Kidney glomerular epithelial cell (primary cell): Measurements from ENCODE around the gene MACROD2.

Experiments
- DNase-seq: peaks from one replicate; lab custom pipeline; 2025; lab: John Stamatoyannopoulos, UW

The MACROD2 gene

DNA sequence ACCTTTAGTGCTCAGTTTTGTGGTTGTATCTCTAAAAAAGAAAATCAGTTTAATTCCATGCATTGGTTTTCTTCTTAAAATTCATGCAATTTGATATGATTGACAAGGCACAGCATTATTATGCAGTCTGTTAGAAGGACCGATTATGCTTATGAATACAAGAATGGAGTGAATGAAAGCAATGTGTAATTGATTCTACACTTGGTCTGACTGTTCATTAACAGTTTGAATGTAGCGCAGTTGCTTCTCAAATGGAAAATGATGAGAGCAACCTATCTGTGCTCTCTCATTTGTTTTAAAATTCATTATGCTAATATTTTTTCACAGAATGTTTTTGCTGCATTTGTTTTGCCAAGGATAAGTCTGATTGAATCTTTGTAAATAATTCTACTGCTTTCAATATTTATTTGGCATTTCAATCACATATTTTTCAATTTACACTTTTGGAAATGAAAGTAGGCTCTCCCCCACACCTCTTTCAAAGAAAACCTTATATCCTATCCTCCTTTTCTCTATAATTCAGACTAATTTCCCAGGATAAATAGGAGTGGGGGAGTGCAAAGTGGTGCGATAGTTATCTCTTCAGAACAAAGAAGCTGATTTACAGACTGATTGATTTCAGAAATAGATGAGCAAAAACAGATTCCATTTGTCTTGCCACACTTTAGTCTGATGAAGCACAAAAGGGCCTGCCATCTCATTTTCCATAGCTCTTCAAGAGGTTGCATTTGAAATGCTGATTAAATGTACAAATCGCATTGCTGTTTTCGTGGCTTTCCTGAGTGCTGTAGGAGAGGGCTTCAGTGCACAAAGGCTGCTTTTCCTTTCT, 1227.4 kb downstream of the MACROD2 start:
- no peak for DNase-seq

DNA sequence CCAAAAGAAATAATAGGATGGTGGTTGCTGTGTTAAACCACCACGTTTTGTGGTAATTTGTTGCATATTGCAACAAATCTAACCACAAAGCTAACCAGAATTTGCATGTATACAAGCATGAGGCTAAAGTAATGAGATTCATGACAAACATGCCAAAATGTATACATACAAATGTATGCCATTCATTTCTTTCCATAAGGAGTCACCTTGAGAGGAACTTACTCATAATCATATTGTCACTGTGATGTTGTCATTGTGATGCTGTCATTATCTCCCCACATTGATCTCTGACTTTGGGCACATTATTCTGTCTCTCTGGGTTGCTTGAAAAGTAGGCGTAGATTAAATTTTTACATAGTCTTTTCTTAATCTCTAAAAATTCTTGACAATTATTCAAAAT, 1228.9 kb downstream of the MACROD2 start:
- DNase-seq, result no peak

DNA sequence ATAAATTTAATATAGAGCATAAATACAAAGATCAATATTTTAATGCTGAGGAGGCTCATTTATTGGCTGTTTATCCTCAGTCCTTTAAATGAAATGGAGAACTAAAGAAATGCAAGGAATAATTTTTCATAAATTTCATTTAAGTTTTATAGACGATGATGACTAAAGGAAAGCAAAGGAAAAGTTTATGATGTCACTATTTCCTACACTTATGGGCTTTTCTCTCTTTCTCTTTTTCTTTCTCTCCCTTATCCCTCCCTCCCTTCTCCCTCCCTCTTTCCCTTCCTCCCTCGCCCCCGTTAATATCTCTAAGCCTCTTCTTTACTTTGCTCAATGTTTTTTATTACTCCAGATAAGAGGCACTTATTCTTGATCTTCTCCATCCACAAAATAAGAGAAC, 1231.8 kb downstream of the MACROD2 start:
- no peak for DNase-seq

DNA sequence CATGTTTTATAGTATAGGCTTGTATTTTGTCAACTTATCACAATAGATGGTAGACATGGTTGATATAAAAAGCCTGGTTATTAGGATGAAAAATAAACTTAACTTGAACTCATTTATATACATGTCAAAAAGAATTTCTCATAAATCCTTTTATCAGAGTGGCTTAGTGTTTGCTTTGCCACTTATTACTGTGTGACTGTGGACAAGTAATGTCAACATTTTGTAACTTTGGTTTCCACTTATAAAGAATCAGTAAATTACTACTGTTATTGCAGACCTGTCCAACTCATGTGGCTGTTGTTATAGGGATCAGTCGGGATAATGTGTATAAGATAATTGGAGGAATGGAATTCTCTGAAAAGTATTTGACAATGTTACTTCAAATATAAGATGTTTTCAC, 1236.9 kb downstream of the MACROD2 start:
- no peak for DNase-seq

DNA sequence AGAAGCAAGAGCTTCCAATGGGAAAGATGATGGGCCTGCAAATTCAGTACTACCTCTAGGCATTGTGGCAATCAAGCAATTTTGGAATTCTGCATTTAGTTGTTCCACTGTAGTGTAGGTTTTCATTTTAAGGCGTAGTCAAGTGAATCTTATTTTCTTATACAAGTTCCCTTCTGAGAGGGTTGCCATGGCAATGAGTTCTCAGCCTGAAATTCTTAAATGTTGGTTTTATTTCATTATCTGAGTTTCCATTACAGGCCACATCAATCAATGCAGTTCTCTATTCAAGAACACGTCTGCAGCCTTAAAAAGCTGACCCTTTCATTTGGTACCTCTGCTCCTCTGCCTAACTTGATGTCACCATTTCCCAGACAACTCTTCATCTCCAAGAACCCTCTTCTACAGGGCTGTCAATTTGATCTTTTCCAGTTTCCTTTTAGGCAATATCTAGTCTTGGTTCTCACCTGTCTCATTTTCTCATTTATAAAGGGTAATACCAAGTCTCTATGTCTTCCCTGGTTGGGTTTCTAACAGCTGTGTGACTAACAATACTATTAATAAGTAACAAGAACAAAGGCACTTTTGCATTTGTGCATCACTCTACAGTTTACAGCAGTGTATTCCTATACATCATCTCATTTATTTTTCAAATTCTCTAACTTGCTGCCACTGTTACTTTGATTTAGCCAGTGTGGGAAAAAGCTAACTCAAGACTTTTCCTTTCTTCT, 1240.3 kb downstream of the MACROD2 start:
- no peak for DNase-seq

DNA sequence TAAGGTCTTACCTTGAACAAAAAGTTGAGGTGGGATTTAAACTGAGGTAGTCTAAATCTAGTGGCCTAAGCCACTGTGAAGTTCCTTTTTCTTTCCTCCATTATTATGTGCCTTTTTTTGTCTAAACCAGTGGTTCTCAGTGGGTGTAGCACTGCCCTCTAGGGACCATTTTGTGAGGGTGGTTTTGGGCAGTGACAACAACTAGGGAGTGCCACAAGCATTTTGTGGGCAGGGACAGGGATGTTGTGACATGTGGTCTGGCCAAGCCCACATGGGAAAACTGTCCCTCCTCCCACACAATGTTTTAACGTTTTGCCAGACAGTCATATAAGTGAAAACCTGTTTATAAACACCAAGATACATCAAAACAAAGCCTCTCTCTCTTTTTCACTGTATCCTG, 1241.5 kb downstream of the MACROD2 start:
- DNase-seq, result peak; percentile 35

DNA sequence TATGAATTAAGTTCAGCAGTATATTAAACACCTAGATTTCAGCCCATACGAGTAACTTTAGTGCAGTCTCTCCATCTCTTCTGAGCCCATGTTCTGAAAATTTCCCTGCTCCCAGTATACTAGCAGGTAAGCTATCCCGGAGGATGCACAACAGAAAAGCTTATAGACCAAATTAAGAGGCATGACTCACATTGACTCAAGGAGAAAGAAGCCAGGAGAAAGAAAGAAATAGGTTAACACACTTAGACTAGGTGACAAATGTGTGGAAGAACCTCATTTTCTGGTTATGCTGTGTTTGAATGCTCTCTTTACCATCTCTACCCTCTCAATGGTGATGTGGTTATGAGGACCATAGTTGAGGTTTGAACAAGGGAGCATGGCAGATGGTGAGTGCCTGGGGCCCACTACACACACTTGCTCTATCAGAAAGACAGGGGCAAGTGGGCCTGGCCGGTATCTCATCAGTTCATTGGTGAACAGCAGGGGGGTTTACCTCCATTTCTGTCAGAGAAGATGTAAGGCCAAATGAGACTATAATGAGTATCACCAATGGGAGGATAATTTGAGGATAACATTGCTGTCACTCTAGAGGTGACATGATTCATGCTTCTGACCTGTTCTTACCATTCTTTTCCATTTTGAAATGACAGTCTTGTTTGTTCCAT, 1244.4 kb downstream of the MACROD2 start:
- no peak for DNase-seq

DNA sequence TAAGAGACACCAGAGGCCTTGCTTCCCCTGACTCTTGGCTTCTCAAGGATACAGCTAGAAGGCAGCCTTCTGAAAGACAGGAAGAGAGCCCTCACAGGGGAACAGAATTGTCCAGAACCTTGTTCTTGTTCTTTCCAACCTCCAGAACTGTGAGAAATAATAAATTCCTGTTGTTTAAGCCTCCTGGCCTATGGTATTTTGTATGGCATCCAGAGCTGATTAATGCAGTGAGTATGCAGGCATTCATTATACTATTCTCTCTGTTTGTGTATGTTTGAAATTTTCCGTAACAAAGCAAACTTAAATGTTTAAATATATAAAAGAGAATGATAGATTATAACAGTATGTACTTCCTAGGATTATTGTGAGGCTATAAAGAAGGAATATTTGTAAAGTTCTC, 1245.5 kb downstream of the MACROD2 start:
- no peak for DNase-seq

DNA sequence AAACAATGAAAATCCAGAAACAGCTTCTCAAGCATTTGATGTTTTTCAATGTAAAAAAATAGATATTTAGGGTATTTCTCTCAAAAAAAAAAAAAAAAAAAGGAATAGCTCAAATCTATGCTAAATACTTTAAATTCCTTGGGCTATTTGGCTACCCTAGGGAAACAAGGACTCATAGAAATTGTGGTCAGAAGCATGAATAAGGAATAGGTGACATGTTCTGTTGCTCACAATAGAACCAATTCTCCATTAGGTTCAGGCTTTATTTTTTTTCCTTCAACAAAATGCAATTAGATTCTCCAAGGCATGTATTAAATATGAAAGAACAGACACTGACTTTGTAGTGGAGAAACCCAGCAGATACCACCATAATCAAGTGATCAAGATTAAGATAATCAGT, 1246.4 kb downstream of the MACROD2 start:
- no peak for DNase-seq

DNA sequence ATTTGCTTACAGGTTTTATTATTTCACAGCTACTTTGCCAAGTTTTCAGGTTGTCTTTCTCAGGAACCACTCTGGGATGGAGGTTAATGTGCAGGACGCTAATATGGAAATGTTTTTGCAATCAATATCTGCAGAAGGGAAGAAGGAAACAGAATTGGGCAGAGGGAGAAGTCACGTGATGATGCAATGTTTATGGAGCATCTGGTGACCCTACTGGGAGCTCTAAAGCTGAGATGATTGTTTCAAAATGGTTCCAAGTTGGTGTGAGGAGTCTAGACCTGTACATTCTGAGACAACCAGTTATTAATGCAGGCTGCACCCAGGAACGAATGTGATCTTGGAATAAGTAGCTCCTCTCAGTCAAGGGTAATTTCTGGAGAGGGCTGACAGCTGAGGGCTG, 1247.5 kb downstream of the MACROD2 start:
- DNase-seq, result no peak

DNA sequence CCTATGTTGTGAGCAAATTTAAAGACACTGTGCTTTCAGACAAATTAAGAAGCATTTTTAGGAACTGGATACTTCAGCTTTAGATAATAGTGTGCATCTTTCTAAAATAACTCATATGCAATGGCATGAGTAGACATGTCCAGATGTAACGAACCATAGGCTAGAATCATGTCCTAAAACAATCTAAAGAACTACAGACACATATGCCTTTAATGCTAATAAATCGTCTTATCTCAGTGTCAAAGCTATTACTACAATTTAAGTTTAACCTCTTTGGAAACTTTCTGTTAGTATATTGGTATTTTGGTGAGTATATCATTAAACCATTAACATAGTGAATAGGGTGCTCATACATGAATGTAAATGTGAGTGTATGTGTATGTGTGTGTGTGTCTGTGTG, 1250.6 kb downstream of the MACROD2 start:
- DNase-seq, result no peak

DNA sequence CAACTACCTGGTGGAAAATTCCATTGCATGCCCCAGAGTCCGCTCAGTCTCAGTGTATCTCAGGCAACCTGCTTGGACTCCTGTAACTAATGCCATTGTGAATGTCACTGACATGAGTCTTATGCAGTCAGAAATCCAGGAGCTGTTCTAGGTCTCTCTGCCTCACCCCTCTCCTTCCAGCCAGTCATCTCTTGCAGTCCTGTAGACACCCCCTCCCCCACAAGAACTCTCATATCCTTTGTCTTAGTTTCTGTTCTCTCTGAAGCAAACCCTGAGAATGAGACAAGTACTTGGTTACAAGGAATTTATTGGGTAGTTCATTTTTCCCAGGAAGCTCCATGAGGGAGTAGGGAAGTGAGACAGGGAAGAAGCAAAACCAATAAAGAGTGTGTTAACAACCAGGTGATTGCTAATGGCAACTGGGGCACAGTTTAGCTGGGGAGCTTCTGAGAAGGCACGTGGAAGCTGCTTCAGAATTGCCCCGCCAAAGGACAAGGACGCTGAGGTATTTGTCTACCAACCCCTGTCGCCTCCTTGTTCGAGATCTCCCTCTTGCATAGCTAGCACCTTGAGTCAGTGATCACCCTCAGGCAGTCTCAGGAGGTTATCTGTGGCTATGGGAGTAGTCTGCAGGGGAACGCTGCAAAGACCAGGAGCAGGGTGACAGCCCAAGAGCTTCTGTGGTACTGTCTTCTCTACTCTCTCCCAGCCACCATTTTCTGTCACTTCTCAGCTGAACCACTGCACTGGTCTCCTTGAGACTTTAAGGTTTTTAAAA, 1253.5 kb downstream of the MACROD2 start:
- no peak for DNase-seq

DNA sequence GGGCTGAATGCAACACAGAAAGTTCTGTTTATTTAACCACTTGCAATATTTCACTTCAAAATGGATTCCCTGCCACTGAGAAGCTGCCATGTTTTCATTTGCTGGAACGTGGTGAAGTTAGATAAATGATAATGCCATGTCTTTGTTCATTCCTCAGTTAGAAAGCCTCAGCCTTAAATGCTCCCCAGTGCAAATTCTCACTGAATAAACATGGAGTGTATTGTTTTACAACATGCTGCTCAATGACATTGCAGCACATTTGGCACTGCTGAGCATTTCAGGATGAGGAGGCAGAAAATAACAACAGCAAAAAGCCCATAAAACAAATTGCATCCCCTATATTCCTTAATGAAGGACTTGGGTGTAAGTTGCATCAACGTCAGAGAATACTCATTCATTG, 1255.9 kb downstream of the MACROD2 start:
- no peak for DNase-seq

DNA sequence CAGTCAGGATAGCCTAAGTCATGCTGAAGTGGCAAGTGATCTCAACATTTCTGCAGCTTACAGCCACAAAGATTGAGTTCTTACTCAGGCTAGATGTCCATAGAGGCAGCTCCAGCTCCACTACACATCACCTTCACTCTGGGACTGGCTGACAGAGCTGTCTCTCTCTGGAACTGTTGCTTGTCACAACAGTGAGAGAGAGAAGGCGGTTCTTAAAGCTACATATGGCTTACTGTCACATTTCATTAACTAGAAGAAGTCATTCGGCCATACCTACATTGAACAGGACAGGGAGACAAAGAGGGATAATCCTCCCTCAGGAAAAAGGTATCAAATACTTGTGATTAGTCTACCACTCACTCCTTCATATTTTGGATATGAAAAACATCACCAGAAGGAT, 1257.0 kb downstream of the MACROD2 start:
- DNase-seq, result no peak

DNA sequence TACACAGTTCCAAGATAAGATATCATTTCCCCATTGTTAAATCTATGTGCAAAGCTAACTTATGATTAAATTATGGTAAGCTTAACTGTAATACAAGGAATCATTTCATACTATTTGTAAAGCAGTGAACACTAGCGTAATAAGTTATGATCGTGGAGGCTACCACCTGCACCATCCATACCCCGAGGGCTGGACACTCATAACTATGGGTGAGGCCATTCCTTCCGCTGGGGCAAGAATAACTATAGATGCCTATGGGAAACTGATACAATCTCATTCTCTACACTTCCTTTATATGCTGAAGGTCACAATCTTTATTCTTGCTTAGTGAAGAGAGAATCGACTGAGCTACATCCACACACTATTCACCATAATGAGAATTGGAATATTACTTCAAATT, 1258.1 kb downstream of the MACROD2 start:
- no peak for DNase-seq

DNA sequence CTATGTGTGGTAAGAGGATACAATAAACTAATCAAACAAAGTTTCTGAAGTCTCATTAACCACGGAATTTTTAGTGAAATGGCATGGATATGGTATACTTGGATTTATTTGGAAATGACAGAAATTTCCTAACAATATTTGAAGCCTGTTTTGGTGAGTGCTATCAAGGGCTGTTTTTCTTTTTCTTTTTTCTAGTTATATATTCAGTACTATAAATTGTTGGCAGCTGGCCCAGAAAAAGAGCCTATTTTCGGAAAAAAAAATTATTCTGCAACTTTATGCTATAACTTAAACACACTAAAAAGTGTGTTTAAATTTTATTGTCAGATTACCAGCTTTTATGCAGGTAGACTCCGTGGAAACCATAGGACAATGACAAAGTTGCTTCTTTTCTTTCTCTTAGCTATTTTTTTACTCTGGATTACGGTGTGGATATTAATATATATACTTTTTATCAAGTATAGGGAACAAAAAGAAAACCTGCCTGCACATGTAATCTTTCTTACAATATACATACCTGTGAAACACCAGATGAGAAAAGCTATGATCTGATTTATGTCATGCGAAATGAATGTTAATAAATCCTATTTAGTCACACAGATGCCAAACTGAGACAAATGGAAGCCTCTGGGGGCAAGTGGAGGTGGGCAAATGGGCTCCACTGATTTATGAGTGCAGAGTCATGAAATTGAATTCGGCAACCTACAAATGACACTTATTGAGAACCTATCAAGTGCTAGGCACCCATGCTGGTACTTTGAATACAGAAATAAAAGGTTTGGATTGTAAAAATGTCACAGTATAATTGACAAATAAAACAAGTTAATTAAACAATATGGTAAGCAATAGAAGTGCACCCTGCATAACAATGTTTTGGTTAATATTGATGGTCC, 1261.6 kb downstream of the MACROD2 start:
- no peak for DNase-seq

DNA sequence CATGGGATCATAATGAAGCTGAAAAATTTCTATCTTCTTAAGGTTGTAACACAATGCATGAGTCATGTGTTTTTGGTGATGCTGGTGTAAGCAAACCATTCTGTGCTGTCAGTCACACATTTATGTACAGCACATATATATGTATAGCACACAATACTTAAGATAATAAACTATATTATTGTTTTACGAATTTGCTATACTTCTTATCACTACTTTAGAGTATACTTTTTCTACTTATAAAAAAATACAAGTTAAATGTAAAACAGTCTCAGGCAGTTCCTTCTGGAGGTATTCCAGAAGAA, 1262.2 kb downstream of the MACROD2 start:
- no peak for DNase-seq

DNA sequence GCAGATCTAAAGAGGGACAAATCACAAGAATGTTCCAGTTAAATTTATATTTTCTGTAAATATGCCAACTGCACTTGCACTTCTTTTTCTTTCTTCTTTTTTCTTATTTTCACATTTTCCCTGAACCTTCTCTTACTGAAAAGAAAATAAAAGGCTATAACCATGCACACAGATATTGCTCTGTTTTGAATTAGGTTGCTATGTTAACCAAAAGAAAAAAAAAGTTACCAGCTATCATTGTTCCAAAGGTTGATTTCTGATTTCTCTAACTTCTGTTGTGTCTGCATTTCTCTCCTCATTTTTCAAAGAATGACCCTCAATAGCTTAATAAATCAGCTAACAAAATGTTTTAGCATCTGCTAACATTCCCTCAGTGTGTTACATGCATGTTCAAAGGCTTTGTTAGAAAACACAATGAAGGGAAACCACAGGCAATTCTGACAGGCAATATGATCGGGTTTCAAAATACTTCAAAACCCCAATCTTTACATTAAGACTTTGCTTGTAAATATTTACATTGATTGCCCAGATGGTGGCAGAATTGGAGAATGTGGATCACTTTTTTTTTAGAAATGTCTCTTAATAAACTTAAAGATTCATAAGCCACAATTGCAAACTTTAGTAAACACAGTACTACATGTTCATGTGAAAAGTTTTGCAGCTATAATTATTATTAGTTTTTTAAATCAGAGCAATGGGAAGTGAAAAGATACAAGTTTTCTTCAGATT, 1270.4 kb downstream of the MACROD2 start:
- no peak for DNase-seq

DNA sequence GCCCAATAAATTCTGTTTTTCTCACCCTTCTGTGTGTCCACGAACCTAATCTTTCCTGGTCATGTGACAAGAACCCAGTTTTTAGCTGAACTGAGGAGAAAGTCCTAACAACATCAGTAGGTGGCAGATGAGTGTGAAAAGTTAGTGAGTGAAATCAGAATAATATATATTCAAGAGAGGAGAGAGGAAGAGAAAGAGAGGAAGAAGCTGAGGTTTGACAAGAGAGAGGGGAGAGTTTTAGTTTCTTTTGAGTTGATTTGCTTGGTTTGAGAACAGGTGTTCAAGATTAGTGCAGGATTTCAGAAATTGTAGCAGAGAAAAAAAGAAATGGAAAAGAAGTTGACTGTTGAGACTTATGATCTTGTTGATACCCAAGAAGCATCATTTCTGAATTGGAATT, 1272.6 kb downstream of the MACROD2 start:
- DNase-seq, result no peak

DNA sequence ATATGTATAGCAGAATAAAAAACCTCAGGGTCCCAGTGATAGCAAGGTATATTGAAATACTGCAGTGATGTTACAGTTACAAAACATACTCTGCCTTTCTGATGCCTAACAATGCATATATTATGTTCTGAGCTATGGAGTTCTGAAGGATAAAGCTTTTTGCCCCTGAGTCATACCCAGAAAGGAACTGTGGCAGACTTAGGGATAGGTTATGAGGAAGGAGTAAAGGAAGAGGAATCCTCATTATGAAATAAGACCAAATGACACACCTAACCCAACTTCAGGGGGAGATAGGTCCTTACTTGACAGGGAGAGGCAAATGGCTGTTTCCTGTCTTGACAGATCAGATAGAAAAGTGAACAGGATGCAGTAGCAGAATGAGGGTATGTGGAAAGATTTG, 1282.7 kb downstream of the MACROD2 start:
- DNase-seq, result no peak

DNA sequence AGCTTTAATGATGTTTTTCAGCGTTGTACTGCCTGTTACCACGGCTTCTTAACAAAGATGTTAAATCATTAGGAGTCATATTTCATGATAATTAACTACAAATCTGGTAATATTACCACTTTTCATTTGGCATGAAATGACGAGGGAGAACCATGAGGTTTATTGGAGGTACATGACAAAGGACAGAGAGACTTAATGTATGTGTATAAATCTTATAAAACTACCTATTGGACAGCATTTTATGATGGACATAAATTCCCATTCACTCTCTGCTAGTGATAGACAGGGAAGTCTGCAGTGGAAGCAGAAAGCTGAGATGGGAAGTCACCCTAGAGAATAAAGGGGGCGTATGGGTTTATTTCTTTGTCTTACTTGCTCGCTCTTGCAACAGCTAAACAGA, 1292.0 kb downstream of the MACROD2 start:
- DNase-seq, result no peak
